ENCODE results near the gene U2AF1L4. TPM values are rescaled to one million over a fixed set of nuclear protein-coding genes. Genes with fewer than 3 reads are reported as not detected.

U2AF1L4 gene
- total and polyA plus RNA-seq, 7 donors, result 12.7 to 53.5 (median 18.2) TPM

DNA sequence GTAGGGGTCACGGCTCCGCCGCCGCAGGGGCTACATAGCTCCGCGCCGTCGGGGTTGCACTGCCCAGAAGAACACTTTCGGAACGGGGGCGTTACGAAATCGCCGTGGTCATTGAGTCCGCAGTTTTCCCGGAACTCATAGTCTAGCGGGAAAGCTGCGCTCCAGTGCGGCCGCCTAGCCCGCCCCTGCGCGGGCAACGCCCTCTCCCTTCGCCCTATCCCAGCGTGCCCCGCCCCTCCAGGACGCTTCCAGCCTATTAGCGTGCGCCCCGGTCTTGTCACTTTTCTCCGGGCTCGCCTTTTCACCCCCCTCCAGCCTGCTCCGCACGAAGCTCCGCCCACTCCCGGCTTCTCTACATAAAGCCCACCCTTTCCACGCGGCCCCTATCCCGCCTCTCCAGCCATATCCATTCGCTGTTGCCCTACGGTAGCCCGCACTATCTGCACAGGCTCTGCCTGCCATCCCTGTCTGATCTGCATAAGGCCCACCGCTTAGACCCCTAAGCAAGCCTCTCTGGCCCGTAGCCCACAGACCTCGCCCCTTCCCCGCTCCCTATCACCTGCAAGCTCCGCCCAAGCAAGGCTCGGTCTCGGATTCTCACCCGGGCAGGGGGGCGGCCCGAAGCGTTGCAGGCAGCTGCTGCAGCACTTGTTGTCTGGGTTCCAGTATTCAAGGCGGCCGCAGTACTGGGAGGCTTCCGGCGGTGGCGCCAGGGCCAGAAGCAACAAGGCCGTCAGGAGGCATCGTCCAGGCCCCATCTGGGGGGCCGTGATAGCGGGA lies 4.6 kb downstream of the U2AF1L4 start:
- intact Hi-C loops (cut with DNase I), result loop anchor here (1.0 to 2.0 kb wide), 2 partner anchors 22 to 191 kb away; partner anchors contain the start of gene KMT2B
- no peaks in the 10 kb centered on the region for H3K27me3 ChIP-seq
- peaks cover 0 to 38% (median 30%) of the 10 kb centered on the region in 4 donors for H3K4me1 ChIP-seq
- peak overlapping the region; percentile 84 to 91 (median 87) for H3K27ac ChIP-seq
- DNase-seq, result peak; percentile 99
- H3K36me3 ChIP-seq, result peaks cover 15 to 42% (median 27%) of the 10 kb centered on the region in 4 donors
- H3K9me3 ChIP-seq, result no peaks in the 10 kb centered on the region
- peak overlapping the region; percentile 38 to 69 (median 51) for H3K4me3 ChIP-seq
- WGBS, 2 donors, result 0 to 1% methylated on average over 63 of the region's 63 CpGs
- TF ChIP-seq POLR2A (IDR thresholded peaks at IDR 0.05) (no peak), CTCF (IDR thresholded peaks at IDR 0.05) (peak in 2 of 4 experiments; percentile 17 to 26), POLR2AphosphoS5 (IDR thresholded peaks at IDR 0.05) (peak; percentile 30 to 70 (median 61)), EP300 (IDR thresholded peaks at IDR 0.05) (peak in 1 of 4 donors; percentile 76)

GRCh38 chr19:35740108-35740422 lies 5.2 kb downstream of the U2AF1L4 start:
- WGBS, 2 donors, result 3 to 4% methylated on average over 16 of the region's 16 CpGs
- DNase-seq, result no peak
- TF ChIP-seq POLR2A (IDR thresholded peaks at IDR 0.05), result no peak
- no peak for TF ChIP-seq CTCF (IDR thresholded peaks at IDR 0.05)
- no peak for TF ChIP-seq POLR2AphosphoS5 (IDR thresholded peaks at IDR 0.05)
- TF ChIP-seq EP300 (IDR thresholded peaks at IDR 0.05), result no peak
- Histone ChIP-seq H3K4me3 (peak overlapping the region; percentile 34 to 69 (median 51)), H3K36me3 (peaks cover 21 to 48% (median 27%) of the 10 kb centered on the region in 4 donors), H3K9me3 (no peaks in the 10 kb centered on the region), H3K27ac (peak overlapping the region; percentile 84 to 91 (median 87)), H3K27me3 (no peaks in the 10 kb centered on the region), H3K4me1 (peaks cover 0 to 38% (median 30%) of the 10 kb centered on the region in 4 donors)
- intact Hi-C loops (cut with DNase I), result loop anchor here (1.0 to 2.0 kb wide), 2 partner anchors 21 to 191 kb away; partner anchors contain the start of gene KMT2B

- Histone ChIP-seq H3K27ac (peak overlapping the region; percentile 84 to 91 (median 87)), H3K4me3 (peak overlapping the region; percentile 34 to 69 (median 51)), H3K9me3 (no peaks in the 10 kb centered on the region), H3K27me3 (no peaks in the 10 kb centered on the region), H3K36me3 (peaks cover 23 to 54% (median 29%) of the 10 kb centered on the region in 4 donors), H3K4me1 (peaks cover 0 to 36% (median 28%) of the 10 kb centered on the region in 4 donors)
- intact Hi-C loops (cut with DNase I), result loop anchor here (1.0 to 2.0 kb wide), 2 partner anchors 21 to 192 kb away; partner anchors contain the start of gene KMT2B
- DNase-seq, result no peak
- no peak for TF ChIP-seq EP300 (IDR thresholded peaks at IDR 0.05)
- TF ChIP-seq POLR2A (IDR thresholded peaks at IDR 0.05), result no peak
- TF ChIP-seq POLR2AphosphoS5 (IDR thresholded peaks at IDR 0.05), result no peak
- no peak for TF ChIP-seq CTCF (IDR thresholded peaks at IDR 0.05)
- WGBS, 2 donors, result 77 to 82% methylated on average over 29 of the region's 29 CpGs
These were observed 5.7 kb downstream of the U2AF1L4 start for GRCh38 chr19:35739275-35740107.

- intact Hi-C loops (cut with DNase I), result no loop called here
- H3K9me3 ChIP-seq, result no peaks in the 10 kb centered on the region
- no peak overlapping the region for H3K4me3 ChIP-seq
- H3K27ac ChIP-seq, result peak overlapping the region in 1 of 4 donors; percentile 91
- no peaks in the 10 kb centered on the region for H3K27me3 ChIP-seq
- H3K4me1 ChIP-seq, result peaks cover 0 to 30% (median 21%) of the 10 kb centered on the region in 4 donors
- peaks cover 23 to 60% (median 29%) of the 10 kb centered on the region in 4 donors for H3K36me3 ChIP-seq
- no peak for DNase-seq
- 88 to 90% methylated on average over 2 of the region's 2 CpGs for WGBS, 2 donors
- TF ChIP-seq POLR2A (IDR thresholded peaks at IDR 0.05) (no peak), CTCF (IDR thresholded peaks at IDR 0.05) (no peak), EP300 (IDR thresholded peaks at IDR 0.05) (no peak), POLR2AphosphoS5 (IDR thresholded peaks at IDR 0.05) (no peak)
These were observed 6.4 kb downstream of the U2AF1L4 start for GRCh38 chr19:35738887-35739229.

Measured in sigmoid colon (tissue), 7 donors.